A549 (cell line): ENCODE results near the gene SRD5A3.

Experiments
- HDAC2 ChIP-seq: fragments of 200-600 bp; sonication (generic); IDR thresholded peaks from 2 replicates; pipeline ENCODE4 v1.6.1; 2016
- JUN ChIP-seq, 2 experiments: fragments of >200 bp; sonication (Bioruptor Twin); formaldehyde crosslinking; IDR thresholded peaks; 2 replicates in 1 of 2; 3 replicates in 1 of 2; pipeline ENCODE4 v1.6.1; 2016 to 2017
- KDM1A ChIP-seq: fragments of 200-600 bp; sonication (generic); IDR thresholded peaks from 2 replicates; pipeline ENCODE4 v1.6.1; 2016; ENCODE audit warnings: low read depth, mild to moderate bottlenecking
- NR3C1 ChIP-seq: fragments of >200 bp; sonication (Bioruptor Twin); formaldehyde crosslinking; IDR thresholded peaks from 3 replicates; pipeline ENCODE4 v1.6.1; 2017
- POLR2A ChIP-seq: IDR thresholded peaks from 2 replicates; pipeline ENCODE4 v1.6.1; 2012; ENCODE audit warnings: mild to moderate bottlenecking, low read length
- RAD21 ChIP-seq, 2 experiments: fragments of >200 bp in 1 of 2; sonication (Bioruptor Twin) in 1 of 2; formaldehyde crosslinking in 1 of 2; IDR thresholded peaks in 1 of 2; conservative IDR thresholded peaks in 1 of 2; 2 replicates in 1 of 2; 3 replicates in 1 of 2; pipeline ENCODE4 v1.6.1; 2012 to 2018; ENCODE audit warnings: inconsistent platforms in 1 of 2
- RARB ChIP-seq: fragments of 250-450 bp; sonication (Bioruptor Pico); IDR thresholded peaks from 2 replicates; pipeline ENCODE4 v1.8.0; 2021; ENCODE audit warnings: mild to moderate bottlenecking, moderate library complexity
- RFX5 ChIP-seq: fragments of 450-650 bp; IDR thresholded peaks from 2 replicates; pipeline ENCODE4 v1.7.1; 2014; ENCODE audit warnings: antibody characterized with exemption, mild to moderate bottlenecking, moderate library complexity
- ZSCAN20 ChIP-seq: fragments of 250-450 bp; sonication (Bioruptor Pico); IDR thresholded peaks from 2 replicates; pipeline ENCODE4 v1.8.0; 2022; ENCODE audit warnings: mild to moderate bottlenecking, moderate library complexity
- TF ChIP-seq, protein P1 (sequence below): fragments of >200 bp; sonication (Bioruptor Twin); formaldehyde crosslinking; IDR thresholded peaks from 3 replicates; pipeline ENCODE4 v1.5.1; 2016
- TF ChIP-seq, protein P2 (sequence below): fragments of 450-650 bp; IDR thresholded peaks from 2 replicates; pipeline ENCODE4 v1.6.1; 2014; ENCODE audit warnings: antibody characterized with exemption

DNA sequence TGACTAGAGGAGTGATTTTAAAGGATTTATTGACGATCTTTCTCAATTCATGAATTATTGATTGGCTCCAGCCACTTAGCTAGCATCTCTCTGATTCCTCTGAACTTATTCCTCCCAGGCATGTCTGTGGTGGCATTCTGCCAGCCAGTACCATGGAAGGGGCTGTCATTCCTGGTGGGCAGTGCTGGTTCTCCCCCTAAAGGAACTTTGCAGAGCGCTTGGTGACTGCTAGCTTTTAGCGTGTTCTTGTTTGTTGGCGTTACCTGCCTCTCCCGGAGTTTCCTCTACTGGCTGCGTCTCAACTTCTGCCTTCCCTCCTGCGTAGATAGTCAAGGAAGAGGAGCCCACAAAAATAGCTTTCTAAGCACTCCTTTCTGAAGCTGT, 19.3 kb downstream of the SRD5A3 start:
- TF ChIP-seq, protein P1, sequence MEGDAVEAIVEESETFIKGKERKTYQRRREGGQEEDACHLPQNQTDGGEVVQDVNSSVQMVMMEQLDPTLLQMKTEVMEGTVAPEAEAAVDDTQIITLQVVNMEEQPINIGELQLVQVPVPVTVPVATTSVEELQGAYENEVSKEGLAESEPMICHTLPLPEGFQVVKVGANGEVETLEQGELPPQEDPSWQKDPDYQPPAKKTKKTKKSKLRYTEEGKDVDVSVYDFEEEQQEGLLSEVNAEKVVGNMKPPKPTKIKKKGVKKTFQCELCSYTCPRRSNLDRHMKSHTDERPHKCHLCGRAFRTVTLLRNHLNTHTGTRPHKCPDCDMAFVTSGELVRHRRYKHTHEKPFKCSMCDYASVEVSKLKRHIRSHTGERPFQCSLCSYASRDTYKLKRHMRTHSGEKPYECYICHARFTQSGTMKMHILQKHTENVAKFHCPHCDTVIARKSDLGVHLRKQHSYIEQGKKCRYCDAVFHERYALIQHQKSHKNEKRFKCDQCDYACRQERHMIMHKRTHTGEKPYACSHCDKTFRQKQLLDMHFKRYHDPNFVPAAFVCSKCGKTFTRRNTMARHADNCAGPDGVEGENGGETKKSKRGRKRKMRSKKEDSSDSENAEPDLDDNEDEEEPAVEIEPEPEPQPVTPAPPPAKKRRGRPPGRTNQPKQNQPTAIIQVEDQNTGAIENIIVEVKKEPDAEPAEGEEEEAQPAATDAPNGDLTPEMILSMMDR = no peak
- no peak for TF ChIP-seq NR3C1
- no peak for TF ChIP-seq KDM1A
- TF ChIP-seq JUN (IDR thresholded peaks at IDR 0.05) = no peak
- TF ChIP-seq RFX5 = no peak
- TF ChIP-seq, protein P2, sequence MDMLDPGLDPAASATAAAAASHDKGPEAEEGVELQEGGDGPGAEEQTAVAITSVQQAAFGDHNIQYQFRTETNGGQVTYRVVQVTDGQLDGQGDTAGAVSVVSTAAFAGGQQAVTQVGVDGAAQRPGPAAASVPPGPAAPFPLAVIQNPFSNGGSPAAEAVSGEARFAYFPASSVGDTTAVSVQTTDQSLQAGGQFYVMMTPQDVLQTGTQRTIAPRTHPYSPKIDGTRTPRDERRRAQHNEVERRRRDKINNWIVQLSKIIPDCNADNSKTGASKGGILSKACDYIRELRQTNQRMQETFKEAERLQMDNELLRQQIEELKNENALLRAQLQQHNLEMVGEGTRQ = no peak
- no peak for TF ChIP-seq POLR2A
- TF ChIP-seq RARB (CRISPR knock-in tag) = no peak
- no peak for TF ChIP-seq RAD21 (conservative IDR thresholded peaks at IDR 0.05 in 1 of 2, IDR thresholded peaks at IDR 0.05 in 1 of 2)
- no peak for TF ChIP-seq ZSCAN20 (CRISPR knock-in tag)
- TF ChIP-seq HDAC2 = no peak
